Activated CD8-positive, alpha-beta memory T cell treated with anti-CD3 and anti-CD28 coated beads, Interleukin-2, amount 10 ng/mL, durations not matched to agents 7 days and 5 days (primary cell): ENCODE data around the gene CRACR2A. TPM values are rescaled to one million over a fixed set of nuclear protein-coding genes. Genes with fewer than 3 reads are reported as not detected.
A peak's percentile ranks its signal among the peaks of the same experiment; 100 is the strongest.

Experiments
- ATAC-seq: fragments of 150-1000 bp; cut with Tn5 transposase; one replicate; pipeline ENCODE4 v1.10.0; 2021; ENCODE audit warnings: moderate library complexity
- CTCF ChIA-PET: fragments of 350-600 bp; sonication (Branson Sonifier 250); formaldehyde crosslinking; loops from one replicate; lab custom pipeline; 2021; ENCODE audit warnings: antibody characterized with exemption; lab: Charles Lee
- DNase-seq: peaks from one replicate; pipeline ENCODE4 v3.0.0-alpha.2; 2020
- H3K27ac Mint-ChIP-seq: one replicate; pipeline ENCODE4 v1.8.0; 2021; ENCODE audit warnings: mild to moderate bottlenecking, mixed read lengths
- H3K27me3 Mint-ChIP-seq: one replicate; pipeline ENCODE4 v1.8.0; 2021; ENCODE audit warnings: mixed read lengths
- H3K36me3 Mint-ChIP-seq: one replicate; pipeline ENCODE4 v1.8.0; 2021; ENCODE audit warnings: mild to moderate bottlenecking, mixed read lengths
- H3K4me1 Mint-ChIP-seq: one replicate; pipeline ENCODE4 v1.8.0; 2021; ENCODE audit warnings: mixed read lengths
- H3K4me3 Mint-ChIP-seq: one replicate; pipeline ENCODE4 v1.8.0; 2021; ENCODE audit warnings: mild to moderate bottlenecking, moderate library complexity, mixed read lengths
- H3K9me3 Mint-ChIP-seq: one replicate; pipeline ENCODE4 v1.8.0; 2022; ENCODE audit warnings: low read depth, mixed read lengths
- total RNA-seq, 2 experiments: library from RNA; stranded (reverse); gene quantifications; one replicate each; pipeline ENCODE4 v1.2.3, GENCODE V29; 2021

CRACR2A gene
- total RNA-seq, 2 experiments from 2014 or later: 36.5 to 52.0 TPM

DNA sequence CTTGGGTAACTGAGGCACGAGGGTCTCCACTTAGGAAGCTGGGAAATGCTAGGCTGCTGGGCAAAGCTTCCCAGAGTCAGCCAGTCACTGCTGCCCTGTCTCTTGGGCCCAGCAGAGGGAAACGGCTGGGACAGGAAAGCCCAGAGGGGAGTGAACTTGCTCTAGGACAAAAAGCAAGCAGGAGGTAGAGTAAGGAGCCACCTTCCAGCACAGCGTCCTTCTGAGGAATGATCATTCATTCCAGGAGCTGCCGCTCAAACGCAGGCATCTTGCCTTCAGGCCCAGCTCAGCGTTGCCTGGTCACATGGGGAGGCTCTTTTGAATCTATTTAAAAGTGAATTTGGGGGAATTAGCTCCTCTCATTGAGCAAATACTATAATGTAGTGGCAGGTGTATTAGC lies 118.6 kb downstream of the CRACR2A start:
- no peak for DNase-seq
- H3K9me3 Mint-ChIP-seq: no peaks in the 10 kb centered on the region
- no peak for ATAC-seq
- peaks cover 15% of the 10 kb centered on the region for H3K36me3 Mint-ChIP-seq
- no peak overlapping the region for H3K27ac Mint-ChIP-seq
- no peak overlapping the region for H3K4me3 Mint-ChIP-seq
- CTCF ChIA-PET: no interaction called here
- H3K4me1 Mint-ChIP-seq: peaks cover 26% of the 10 kb centered on the region
- H3K27me3 Mint-ChIP-seq: no peaks in the 10 kb centered on the region

DNA sequence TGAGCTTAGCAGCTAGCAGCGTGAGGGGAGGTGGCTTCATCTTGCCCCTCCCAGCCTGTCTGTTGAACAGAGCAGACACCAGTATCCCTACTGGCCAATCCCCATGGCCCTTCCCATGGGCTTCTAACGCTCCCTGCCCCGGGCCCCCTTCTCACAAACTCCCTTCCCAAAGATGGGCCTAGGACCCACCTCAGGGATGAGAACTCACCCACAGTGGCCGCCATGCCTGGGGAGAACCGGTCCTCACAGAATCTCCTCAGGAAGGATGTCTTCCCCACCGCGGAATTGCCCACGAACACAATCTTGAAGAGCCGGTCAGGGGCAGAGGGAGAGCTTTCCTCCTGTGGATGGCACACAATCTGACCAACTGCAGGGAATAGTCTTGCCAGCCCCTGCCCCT lies 119.5 kb downstream of the CRACR2A start:
- no peak for ATAC-seq
- peaks cover 17% of the 10 kb centered on the region for H3K36me3 Mint-ChIP-seq

GRCh38 chr12:3632754-3633153 lies 120.2 kb downstream of the CRACR2A start:
- H3K36me3 Mint-ChIP-seq: peaks cover 20% of the 10 kb centered on the region
- no peaks in the 10 kb centered on the region for H3K27me3 Mint-ChIP-seq
- ATAC-seq (no peak), DNase-seq (no peak)
- CTCF ChIA-PET: interaction anchor here (1.0 to 2.0 kb wide), 4 partner anchors 14 to 332 kb away, joined by 3 to 11 read pairs (median 3); partner anchors contain the start of gene CRACR2A
- peak overlapping the region; percentile 84 for H3K27ac Mint-ChIP-seq
- H3K4me3 Mint-ChIP-seq: no peak overlapping the region
- no peaks in the 10 kb centered on the region for H3K9me3 Mint-ChIP-seq
- H3K4me1 Mint-ChIP-seq: peaks cover 26% of the 10 kb centered on the region

More for the DNA sequence above, 119.5 kb downstream of the CRACR2A start:
- Mint-ChIP-seq H3K4me1 (peaks cover 26% of the 10 kb centered on the region), H3K27ac (no peak overlapping the region), H3K9me3 (no peaks in the 10 kb centered on the region), H3K4me3 (no peak overlapping the region), H3K27me3 (no peaks in the 10 kb centered on the region)
- no peak for DNase-seq
- CTCF ChIA-PET: interaction anchor here (1.3 to 2.0 kb wide), 2 partner anchors 119 to 333 kb away, joined by 3 to 11 read pairs; partner anchors contain the start of gene CRACR2A

DNA sequence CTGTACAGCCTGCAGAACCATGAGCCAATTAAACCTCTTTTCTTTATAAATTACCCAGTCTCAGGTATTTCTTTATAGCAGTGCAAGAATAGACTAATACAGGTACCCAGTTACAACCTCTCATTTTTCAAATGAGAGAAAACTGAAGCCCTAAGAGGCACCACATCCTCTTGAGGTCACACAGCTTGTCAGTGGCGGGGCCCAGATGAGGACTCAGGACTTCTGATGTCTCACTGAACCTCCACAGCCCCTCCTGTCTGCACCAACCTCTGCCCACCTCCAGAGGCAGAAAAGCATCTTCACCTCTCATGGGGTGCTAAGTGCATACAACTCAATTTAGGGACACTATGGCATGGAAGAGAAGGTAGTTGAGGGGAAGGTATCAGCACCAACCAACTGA lies 120.7 kb downstream of the CRACR2A start:
- no peaks in the 10 kb centered on the region for H3K27me3 Mint-ChIP-seq

DNA sequence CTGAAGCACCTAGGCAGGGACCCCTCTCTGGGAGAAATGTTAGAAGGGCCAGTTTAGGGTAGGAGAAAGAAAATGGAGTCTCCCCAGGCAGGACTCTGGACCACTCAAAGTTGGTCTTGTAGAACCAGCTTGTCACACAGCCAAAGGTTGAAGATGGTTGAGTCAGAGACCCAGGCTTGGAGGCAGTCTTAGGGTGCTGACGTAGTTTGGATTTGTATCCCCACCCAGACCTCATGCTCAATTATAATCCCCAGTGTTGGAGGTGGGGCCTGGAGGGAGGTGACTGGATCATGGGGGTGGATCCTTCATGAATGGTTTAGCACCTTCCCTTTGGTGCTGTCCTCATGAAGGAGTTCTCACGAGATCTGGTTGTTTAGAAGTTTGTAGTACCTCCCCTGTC lies 121.2 kb downstream of the CRACR2A start:
- ATAC-seq: no peak

More for the DNA sequence above, 120.7 kb downstream of the CRACR2A start:
- H3K4me1 Mint-ChIP-seq: peaks cover 26% of the 10 kb centered on the region
- peak overlapping the region; percentile 84 for H3K27ac Mint-ChIP-seq
- CTCF ChIA-PET: interaction anchor here (0.9 to 2.0 kb wide), 5 partner anchors 15 to 332 kb away, joined by 3 to 11 read pairs (median 3); partner anchors contain the start of gene CRACR2A
- ATAC-seq (peak; percentile 96), DNase-seq (peak; percentile 86)
- H3K36me3 Mint-ChIP-seq: peaks cover 24% of the 10 kb centered on the region
- no peaks in the 10 kb centered on the region for H3K9me3 Mint-ChIP-seq
- no peak overlapping the region for H3K4me3 Mint-ChIP-seq

DNA sequence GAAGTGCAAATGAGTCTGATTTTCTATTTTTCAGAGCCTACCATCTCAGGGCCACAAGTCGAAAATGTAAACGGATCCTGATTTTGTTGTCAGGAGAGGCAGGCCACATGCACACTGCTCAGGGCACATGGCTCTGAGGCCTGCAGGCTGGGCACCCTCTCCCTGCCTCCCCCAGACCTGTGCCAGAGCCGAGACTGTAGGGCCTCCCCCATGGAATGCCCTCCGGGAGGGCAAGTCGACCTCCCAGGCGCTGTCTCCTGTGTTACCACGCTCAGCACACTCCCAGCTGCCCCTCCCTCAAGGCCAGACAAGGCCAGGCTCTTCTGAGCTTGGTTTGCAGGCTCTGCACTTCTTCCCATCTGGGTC lies 121.7 kb downstream of the CRACR2A start:
- ATAC-seq (no peak), DNase-seq (no peak)
- no peaks in the 10 kb centered on the region for H3K9me3 Mint-ChIP-seq
- peaks cover 34% of the 10 kb centered on the region for H3K36me3 Mint-ChIP-seq
- no peak overlapping the region for H3K4me3 Mint-ChIP-seq
- CTCF ChIA-PET: no interaction called here
- H3K27me3 Mint-ChIP-seq: no peaks in the 10 kb centered on the region
- peaks cover 26% of the 10 kb centered on the region for H3K4me1 Mint-ChIP-seq
- H3K27ac Mint-ChIP-seq: peak overlapping the region; percentile 84

More for the DNA sequence above, 121.2 kb downstream of the CRACR2A start:
- H3K4me1 Mint-ChIP-seq: peaks cover 26% of the 10 kb centered on the region
- peaks cover 29% of the 10 kb centered on the region for H3K36me3 Mint-ChIP-seq
- no peaks in the 10 kb centered on the region for H3K9me3 Mint-ChIP-seq
- H3K27ac Mint-ChIP-seq: peak overlapping the region; percentile 84
- H3K4me3 Mint-ChIP-seq: no peak overlapping the region
- no peak for DNase-seq
- H3K27me3 Mint-ChIP-seq: no peaks in the 10 kb centered on the region
- CTCF ChIA-PET: interaction anchor here (0.9 to 2.0 kb wide), 4 partner anchors 15 to 331 kb away, joined by 3 to 11 read pairs (median 4); no protein-coding TSS in a partner anchor

- no peaks in the 10 kb centered on the region for H3K27me3 Mint-ChIP-seq
- peak overlapping the region; percentile 64 for H3K27ac Mint-ChIP-seq
- H3K4me3 Mint-ChIP-seq: no peak overlapping the region
- CTCF ChIA-PET: no interaction called here
- peaks cover 38% of the 10 kb centered on the region for H3K36me3 Mint-ChIP-seq
- H3K4me1 Mint-ChIP-seq: peaks cover 26% of the 10 kb centered on the region
- DNase-seq (no peak), ATAC-seq (no peak)
- no peaks in the 10 kb centered on the region for H3K9me3 Mint-ChIP-seq
These were observed 122.2 kb downstream of the CRACR2A start for GRCh38 chr12:3630621-3631271.

DNA sequence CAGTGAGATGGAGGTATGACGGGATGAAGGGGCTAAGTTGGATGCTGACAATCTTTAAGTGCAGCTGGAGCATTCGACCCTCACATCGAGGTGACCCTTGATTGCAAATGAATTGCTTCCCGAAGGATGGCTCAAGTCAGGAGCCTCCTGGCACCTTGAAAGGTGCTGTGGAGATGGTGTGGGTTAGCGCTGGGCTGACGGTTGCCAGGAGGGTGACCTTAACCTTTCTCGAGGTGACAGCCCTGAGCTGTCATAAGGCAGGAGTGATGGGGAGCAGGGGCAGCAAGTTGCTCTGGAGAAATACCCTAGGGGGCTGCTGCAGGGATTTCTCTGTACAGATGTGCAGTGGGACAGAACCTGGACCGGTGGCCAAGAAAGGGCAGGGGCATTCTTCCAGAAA lies 122.8 kb downstream of the CRACR2A start:
- H3K27ac Mint-ChIP-seq: no peak overlapping the region
- H3K4me3 Mint-ChIP-seq: no peak overlapping the region
- peaks cover 41% of the 10 kb centered on the region for H3K36me3 Mint-ChIP-seq
- CTCF ChIA-PET: interaction anchor here (0.6 kb wide), 1 partner anchor 138 kb away, joined by 3 read pairs; no protein-coding TSS in a partner anchor
- no peaks in the 10 kb centered on the region for H3K27me3 Mint-ChIP-seq
- peaks cover 26% of the 10 kb centered on the region for H3K4me1 Mint-ChIP-seq
- DNase-seq: no peak
- ATAC-seq: no peak
- H3K9me3 Mint-ChIP-seq: no peaks in the 10 kb centered on the region

- Mint-ChIP-seq H3K27ac (no peak overlapping the region), H3K4me1 (peaks cover 26% of the 10 kb centered on the region), H3K27me3 (no peaks in the 10 kb centered on the region), H3K9me3 (no peaks in the 10 kb centered on the region), H3K36me3 (peaks cover 44% of the 10 kb centered on the region), H3K4me3 (no peak overlapping the region)
- CTCF ChIA-PET: interaction anchor here (0.6 kb wide), 1 partner anchor 139 kb away, joined by 3 read pairs; no protein-coding TSS in a partner anchor
- DNase-seq (no peak), ATAC-seq (no peak)
These were observed 123.7 kb downstream of the CRACR2A start for GRCh38 chr12:3629057-3629830.

GRCh38 chr12:3628629-3629028 lies 124.3 kb downstream of the CRACR2A start:
- CTCF ChIA-PET: no interaction called here
- Mint-ChIP-seq H3K27me3 (no peaks in the 10 kb centered on the region), H3K27ac (no peak overlapping the region), H3K36me3 (peaks cover 41% of the 10 kb centered on the region), H3K9me3 (no peaks in the 10 kb centered on the region), H3K4me1 (peaks cover 27% of the 10 kb centered on the region), H3K4me3 (no peak overlapping the region)
- ATAC-seq: no peak
- DNase-seq: no peak

DNA sequence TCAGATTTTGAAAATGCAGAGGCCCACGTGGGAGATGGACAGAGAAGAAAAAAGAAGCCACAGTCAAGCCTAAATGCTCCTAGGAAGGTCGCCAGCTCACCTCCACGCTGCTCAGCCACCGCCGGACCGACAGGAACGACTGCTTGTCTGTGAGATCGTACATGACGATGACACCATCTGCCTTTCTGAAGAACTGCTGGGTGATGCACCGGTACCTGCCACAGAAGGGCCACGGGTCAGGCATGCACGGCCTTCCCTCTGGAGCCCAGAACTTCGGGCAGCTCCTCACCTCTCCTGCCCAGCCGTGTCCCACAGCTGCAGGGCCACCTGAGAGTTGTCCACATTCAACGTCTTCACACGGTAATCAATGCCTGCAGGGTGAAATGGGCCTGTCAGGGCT lies 125.6 kb downstream of the CRACR2A start:
- no peak overlapping the region for H3K4me3 Mint-ChIP-seq
- H3K27me3 Mint-ChIP-seq: no peaks in the 10 kb centered on the region
- peaks cover 39% of the 10 kb centered on the region for H3K36me3 Mint-ChIP-seq
- CTCF ChIA-PET: no interaction called here
- no peak overlapping the region for H3K27ac Mint-ChIP-seq
- no peaks in the 10 kb centered on the region for H3K9me3 Mint-ChIP-seq
- DNase-seq (no peak), ATAC-seq (no peak)
- H3K4me1 Mint-ChIP-seq: peaks cover 25% of the 10 kb centered on the region

GRCh38 chr12:3624273-3624672 lies 128.6 kb downstream of the CRACR2A start:
- Mint-ChIP-seq H3K4me1 (peaks cover 20% of the 10 kb centered on the region), H3K27ac (no peak overlapping the region), H3K27me3 (no peaks in the 10 kb centered on the region), H3K36me3 (peaks cover 40% of the 10 kb centered on the region), H3K4me3 (no peak overlapping the region), H3K9me3 (no peaks in the 10 kb centered on the region)
- DNase-seq (no peak), ATAC-seq (no peak)
- CTCF ChIA-PET: interaction anchor here (0.8 to 1.2 kb wide), 2 partner anchors 153 to 324 kb away, joined by 3 to 4 read pairs; no protein-coding TSS in a partner anchor
